ENCODE results near the gene EIF4E3. TPM values are rescaled to one million over a fixed set of nuclear protein-coding genes. Genes with fewer than 3 reads are reported as not detected.

EIF4E3 gene
- total RNA-seq, 4 donors from 2014 or later = 11.2 to 23.8 (median 16.0) TPM

- H3K27ac ChIP-seq = no peak overlapping the region
- WGBS, 2 donors = 82 to 84% methylated on average over 4 of the region's 4 CpGs
- peaks cover 0 to 8% (median 0%) of the 10 kb centered on the region in 4 donors for H3K4me1 ChIP-seq
- H3K9me3 ChIP-seq = no peaks in the 10 kb centered on the region
- no peak for DNase-seq (ENCODE audit: low spot score in 2 of 2)
- no peaks in the 10 kb centered on the region for H3K36me3 ChIP-seq
- H3K4me3 ChIP-seq = no peak overlapping the region
- H3K27me3 ChIP-seq = no peaks in the 10 kb centered on the region
- TF ChIP-seq CTCF (IDR thresholded peaks at IDR 0.05) (no peak), POLR2A (IDR thresholded peaks at IDR 0.05) (no peak), EP300 (IDR thresholded peaks at IDR 0.05) (no peak)
These were observed 7.1 kb downstream of the EIF4E3 start for GRCh38 chr3:71718072-71718471.

GRCh38 chr3:71714595-71714994 lies 10.6 kb downstream of the EIF4E3 start:
- H3K4me1 ChIP-seq = peaks cover 0 to 11% (median 0%) of the 10 kb centered on the region in 4 donors
- H3K27me3 ChIP-seq = no peaks in the 10 kb centered on the region
- no peak overlapping the region for H3K4me3 ChIP-seq
- TF ChIP-seq CTCF (IDR thresholded peaks at IDR 0.05) (no peak), EP300 (IDR thresholded peaks at IDR 0.05) (no peak), POLR2A (IDR thresholded peaks at IDR 0.05) (no peak)
- H3K36me3 ChIP-seq = peaks cover 0 to 6% (median 0%) of the 10 kb centered on the region in 3 donors
- H3K9me3 ChIP-seq = no peaks in the 10 kb centered on the region
- no peak overlapping the region for H3K27ac ChIP-seq
- 79 to 90% methylated on average over 4 of the region's 4 CpGs for WGBS, 2 donors
- no peak for DNase-seq (ENCODE audit: low spot score in 2 of 2)

- DNase-seq (ENCODE audit: low spot score in 2 of 2) = no peak
- no peak overlapping the region for H3K4me3 ChIP-seq
- TF ChIP-seq POLR2A (IDR thresholded peaks at IDR 0.05) (no peak), EP300 (IDR thresholded peaks at IDR 0.05) (no peak), CTCF (IDR thresholded peaks at IDR 0.05) (no peak)
- WGBS, 2 donors = 85 to 90% methylated on average over 2 of the region's 2 CpGs
- H3K27me3 ChIP-seq = no peaks in the 10 kb centered on the region
- peaks cover 0 to 11% (median 0%) of the 10 kb centered on the region in 4 donors for H3K4me1 ChIP-seq
- H3K36me3 ChIP-seq = peaks cover 0 to 16% (median 0%) of the 10 kb centered on the region in 3 donors
- H3K27ac ChIP-seq = no peak overlapping the region
- no peaks in the 10 kb centered on the region for H3K9me3 ChIP-seq
These were observed 12.2 kb downstream of the EIF4E3 start for GRCh38 chr3:71713041-71713440.

- H3K27me3 ChIP-seq = no peaks in the 10 kb centered on the region
- no peak overlapping the region for H3K4me3 ChIP-seq
- peaks cover 0 to 11% (median 0%) of the 10 kb centered on the region in 4 donors for H3K4me1 ChIP-seq
- whole genome bisulfite sequencing, 2 donors = 10 to 24% methylated on average over 1 of the region's 1 CpG
- peaks cover 0 to 16% (median 0%) of the 10 kb centered on the region in 3 donors for H3K36me3 ChIP-seq
- TF ChIP-seq CTCF (IDR thresholded peaks at IDR 0.05) (peak; percentile 59 to 74 (median 67)), POLR2A (IDR thresholded peaks at IDR 0.05) (no peak), EP300 (IDR thresholded peaks at IDR 0.05) (no peak)
- H3K27ac ChIP-seq = no peak overlapping the region
- no peaks in the 10 kb centered on the region for H3K9me3 ChIP-seq
- no peak for DNase-seq (ENCODE audit: low spot score in 2 of 2)
These were observed 14.2 kb downstream of the EIF4E3 start for GRCh38 chr3:71710906-71711494.

GRCh38 chr3:71709908-71710511 lies 15.2 kb downstream of the EIF4E3 start:
- Histone ChIP-seq H3K4me3 (no peak overlapping the region), H3K36me3 (peaks cover 0 to 18% (median 0%) of the 10 kb centered on the region in 3 donors), H3K27me3 (no peaks in the 10 kb centered on the region), H3K27ac (no peak overlapping the region), H3K4me1 (peaks cover 0 to 8% (median 0%) of the 10 kb centered on the region in 4 donors), H3K9me3 (no peaks in the 10 kb centered on the region)
- 86 to 93% methylated on average over 9 of the region's 9 CpGs for WGBS, 2 donors
- TF ChIP-seq EP300 (IDR thresholded peaks at IDR 0.05) (no peak), POLR2A (IDR thresholded peaks at IDR 0.05) (no peak), CTCF (IDR thresholded peaks at IDR 0.05) (no peak)
- no peak for DNase-seq (ENCODE audit: low spot score in 2 of 2)
